Camera-type eye (tissue), 1 donor: ENCODE results near the gene PADI1. TPM values are rescaled to one million over a fixed set of nuclear protein-coding genes. Genes with fewer than 3 reads are reported as not detected.

Source experiments
- total RNA-seq: library from RNA; depleted of rRNA; stranded (reverse); fragments of >200 nt; gene quantifications from one replicate; pipeline ENCODE4 v1.2.3, GENCODE V29; 2014

PADI1 gene
- total RNA-seq, result 0.33 TPM

DNA sequence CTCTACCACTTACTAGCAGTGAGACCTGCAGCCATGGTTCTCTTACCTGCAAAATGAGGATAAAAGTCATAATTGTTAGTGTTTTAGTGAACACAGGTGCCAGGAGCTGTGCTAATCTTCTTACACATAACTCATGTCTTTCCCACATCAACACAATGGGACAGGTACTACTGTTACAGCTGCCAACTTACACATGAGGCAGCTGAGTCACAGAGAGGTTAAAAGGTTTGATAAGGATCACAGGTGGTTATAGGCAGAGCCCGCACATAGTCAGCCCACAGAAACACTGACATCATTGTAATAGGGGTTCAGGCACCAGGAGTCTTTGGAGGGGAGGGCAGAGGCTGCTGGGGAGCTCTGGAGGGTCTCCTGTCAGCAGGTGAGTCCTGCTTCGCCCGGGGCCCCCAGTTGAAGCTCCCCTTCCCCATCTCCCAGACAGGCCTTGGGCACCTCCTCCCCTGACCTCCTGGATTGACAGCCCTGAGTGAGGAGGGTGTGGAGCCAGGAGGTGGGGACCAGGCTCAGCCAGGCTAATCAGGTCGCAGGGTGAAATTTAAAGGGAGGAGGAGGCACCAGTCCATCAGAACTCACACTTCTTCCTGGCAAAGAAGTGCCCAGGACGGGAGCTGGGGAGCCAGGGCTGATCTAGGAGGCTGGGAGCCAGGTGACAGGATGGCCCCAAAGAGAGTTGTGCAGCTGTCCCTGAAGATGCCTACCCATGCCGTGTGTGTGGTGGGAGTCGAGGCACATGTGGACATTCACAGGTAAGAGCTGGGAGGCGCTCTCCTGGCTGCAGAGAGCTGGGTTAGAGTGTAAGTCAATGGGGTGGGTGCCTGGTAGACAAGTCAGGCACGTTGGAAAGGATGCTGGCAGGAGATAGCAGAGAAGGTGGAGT is at the start of gene PADI1:
PADI1 (plus strand) TSS at position 583 of the 895 bp plus-strand sequence; CDS start at position 673, 90 bp downstream.

GRCh38 chr1:17248781-17249180 is 43.9 kb downstream of the PADI1 start, which contains the start of gene PADI3:
PADI3 (plus strand) TSS chr1:17249098; CDS start chr1:17249138, 40 bp downstream.

Other genes starting within 250 kb of the PADI1 start
- gene MFAP2, start 224.5 kb upstream of the PADI1 start, total RNA-seq, result 52.1 TPM
- 29.6 TPM for gene ATP13A2, start 193.2 kb upstream of the PADI1 start, total RNA-seq
- gene SDHB, start 151.1 kb upstream of the PADI1 start, total RNA-seq, result 59.8 TPM
- gene PADI2, start 85.7 kb upstream of the PADI1 start, total RNA-seq, result 24.0 TPM
- gene PADI3, start 44.0 kb downstream of the PADI1 start, total RNA-seq, result 0.11 TPM
- gene PADI4, start 103.1 kb downstream of the PADI1 start, total RNA-seq, result 3.0 TPM
- 0.16 TPM for gene PADI6, start 167.1 kb downstream of the PADI1 start, total RNA-seq
- 46.5 TPM for gene RCC2, start 234.5 kb downstream of the PADI1 start, total RNA-seq